Central memory CD8-positive, alpha-beta T cell (primary cell): ENCODE data around the gene MMD.
"Not testable (repeated sequence)": the region's sequence is repeated elsewhere in the genome, so short reads cannot be mapped to it uniquely, and the experiment has no call there.

Source experiments
- ATAC-seq: fragments of 150-1000 bp; cut with Tn5 transposase; replicated peaks from 2 replicates; pipeline ENCODE4 v1.10.0; 2022; ENCODE audit warnings: mild to moderate bottlenecking, moderate FRiP score, moderate number of reproducible peaks; ENCODE audit not compliant: poor library complexity, severe bottlenecking; ENCODE audit errors: extremely low read depth
- DNase-seq, 2 donors: peaks; one replicate each; pipeline ENCODE4 v3.0.0; 2021; ENCODE audit warnings: low spot score in 2 of 2
- H3K27ac Mint-ChIP-seq: one replicate; pipeline ENCODE4 v1.8.0; 2022; ENCODE audit warnings: low read depth, mild to moderate bottlenecking, moderate library complexity, mixed read lengths
- H3K27me3 Mint-ChIP-seq: one replicate; pipeline ENCODE4 v1.8.0; 2022; ENCODE audit warnings: mixed read lengths
- H3K36me3 Mint-ChIP-seq: one replicate; pipeline ENCODE4 v1.8.0; 2022; ENCODE audit warnings: mild to moderate bottlenecking, moderate library complexity, mixed read lengths; ENCODE audit not compliant: insufficient read depth
- H3K4me1 Mint-ChIP-seq: one replicate; pipeline ENCODE4 v1.8.0; 2022; ENCODE audit warnings: mixed read lengths
- H3K4me3 Mint-ChIP-seq: one replicate; pipeline ENCODE4 v1.8.0; 2022; ENCODE audit warnings: mild to moderate bottlenecking, moderate library complexity, mixed read lengths
- H3K9me3 Mint-ChIP-seq: one replicate; pipeline ENCODE4 v1.8.0; 2022; ENCODE audit warnings: mixed read lengths

MMD gene

DNA sequence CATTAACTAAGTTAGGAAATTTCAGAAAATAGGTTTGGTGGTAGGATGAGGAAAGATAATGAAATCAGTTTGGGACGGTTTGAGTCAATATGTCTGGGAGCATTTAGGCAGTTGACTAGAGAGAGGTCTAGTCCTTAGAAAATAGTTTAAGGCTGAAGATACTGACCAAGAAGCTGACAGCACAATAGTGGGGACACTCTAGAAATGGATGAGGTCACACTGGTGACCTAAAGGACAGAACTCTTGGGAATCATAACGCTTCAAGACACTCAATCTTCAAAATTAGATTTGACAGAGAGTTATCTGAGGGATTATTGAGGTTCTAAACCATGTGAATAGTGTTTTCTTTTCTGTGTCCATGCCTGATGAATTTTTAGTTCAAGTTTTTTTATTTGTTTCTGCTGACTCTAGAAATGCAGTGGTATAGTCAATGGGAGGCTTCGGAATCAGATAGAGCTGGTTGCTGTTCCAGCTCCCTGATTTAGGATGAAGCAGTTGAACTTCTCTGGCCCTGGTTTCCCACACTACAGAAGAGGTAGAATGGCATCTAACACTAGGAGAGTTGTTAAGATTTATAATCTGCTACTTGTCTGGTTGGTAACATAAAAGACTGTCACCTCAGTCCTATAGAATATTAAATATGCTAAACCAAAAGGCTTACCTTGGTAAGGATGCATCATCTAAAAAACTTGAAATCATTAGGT is 29.7 kb downstream of the MMD start:
- H3K4me1 Mint-ChIP-seq = no peaks in the 10 kb centered on the region
- H3K27ac Mint-ChIP-seq = no peak overlapping the region
- H3K4me3 Mint-ChIP-seq = no peak overlapping the region
- no peak for DNase-seq
- no peak for ATAC-seq
- no peaks in the 10 kb centered on the region for H3K9me3 Mint-ChIP-seq
- H3K36me3 Mint-ChIP-seq = peaks cover 14% of the 10 kb centered on the region
- no peaks in the 10 kb centered on the region for H3K27me3 Mint-ChIP-seq

DNA sequence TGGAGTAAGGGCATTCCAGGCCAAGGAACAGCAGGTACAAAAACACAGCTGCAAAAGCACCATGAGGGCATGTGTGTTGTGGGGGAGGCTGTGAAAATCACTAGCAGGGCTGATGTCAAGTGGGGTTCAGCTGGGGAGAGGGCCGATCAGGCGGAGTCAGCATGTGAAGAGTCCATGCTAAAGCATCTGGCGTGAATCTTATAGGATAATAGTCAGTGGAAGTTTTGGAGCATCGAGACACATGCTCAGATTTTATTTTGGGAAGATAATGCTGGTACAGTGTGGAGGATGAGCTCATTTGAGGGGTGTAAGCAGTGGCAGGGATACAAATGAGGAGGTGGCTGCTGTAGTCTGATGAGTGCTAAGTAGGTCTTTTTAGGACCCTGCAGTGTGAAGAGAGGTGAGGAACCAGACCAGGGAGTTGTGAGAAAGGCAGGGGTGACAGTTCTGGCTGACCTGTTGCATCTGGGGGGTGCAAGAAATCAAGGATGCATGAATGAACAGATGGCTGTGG is 30.3 kb downstream of the MMD start:
- ATAC-seq (no peak), DNase-seq (no peak)
- Mint-ChIP-seq H3K27me3 (no peaks in the 10 kb centered on the region), H3K27ac (no peak overlapping the region), H3K4me1 (no peaks in the 10 kb centered on the region), H3K9me3 (no peaks in the 10 kb centered on the region), H3K36me3 (peaks cover 14% of the 10 kb centered on the region), H3K4me3 (no peak overlapping the region)

DNA sequence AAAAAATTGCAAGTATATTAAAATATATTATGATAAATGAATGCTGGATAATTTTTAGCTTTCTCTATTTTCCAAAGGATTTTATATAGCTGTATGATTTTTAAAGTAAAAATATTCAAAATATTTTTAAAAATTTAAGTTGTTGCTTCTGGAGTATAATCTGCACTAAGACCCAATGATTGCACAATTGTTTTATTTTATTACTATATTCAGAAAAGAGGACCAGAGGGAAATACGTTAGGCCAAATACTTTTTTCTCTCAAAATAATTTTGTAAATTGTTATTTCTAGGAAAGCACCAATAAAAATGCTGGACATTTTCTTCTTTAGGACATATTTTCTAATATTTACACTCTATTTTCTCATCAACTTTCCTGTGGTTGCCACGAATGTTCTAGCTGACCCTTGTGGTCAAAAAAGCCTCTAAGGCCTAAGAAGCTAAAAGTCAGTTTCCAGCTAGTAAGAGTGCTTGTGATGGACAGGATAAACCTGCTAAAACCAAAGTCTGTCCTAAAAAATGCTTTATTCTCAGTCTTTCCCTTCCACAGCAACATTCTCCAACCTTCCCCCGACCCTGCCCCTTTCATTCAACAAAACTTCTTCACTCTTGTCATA is 31.2 kb downstream of the MMD start:
- H3K4me1 Mint-ChIP-seq = no peaks in the 10 kb centered on the region

DNA sequence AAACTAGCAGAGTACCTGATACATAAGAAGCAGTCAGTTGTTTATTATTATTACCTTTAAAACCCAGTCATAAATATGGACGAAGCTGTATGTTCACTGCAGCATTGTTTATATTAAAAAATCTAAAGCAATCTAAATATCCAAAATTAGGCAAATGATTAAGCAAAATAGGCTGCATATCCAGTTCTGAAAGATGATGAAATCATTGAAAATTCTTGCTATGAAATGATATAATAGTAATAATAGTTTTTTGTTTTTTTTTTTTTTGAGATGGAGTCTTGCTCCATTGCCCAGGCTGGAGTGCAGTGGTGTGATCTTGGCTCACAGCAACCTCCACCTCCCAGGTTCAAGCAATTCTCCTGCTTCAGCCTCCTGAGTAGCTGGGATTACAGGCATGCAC is 31.9 kb downstream of the MMD start:
- not testable (repeated sequence) for H3K27me3 Mint-ChIP-seq, H3K27ac Mint-ChIP-seq, H3K4me3 Mint-ChIP-seq, ATAC-seq, DNase-seq, H3K4me1 Mint-ChIP-seq, H3K9me3 Mint-ChIP-seq
- peaks cover 12% of the 10 kb centered on the region for H3K36me3 Mint-ChIP-seq

More for the DNA sequence above, 31.2 kb downstream of the MMD start:
- Mint-ChIP-seq H3K27me3 (no peaks in the 10 kb centered on the region), H3K9me3 (no peaks in the 10 kb centered on the region), H3K4me3 (no peak overlapping the region), H3K36me3 (peaks cover 14% of the 10 kb centered on the region), H3K27ac (no peak overlapping the region)
- DNase-seq (no peak), ATAC-seq (no peak)

DNA sequence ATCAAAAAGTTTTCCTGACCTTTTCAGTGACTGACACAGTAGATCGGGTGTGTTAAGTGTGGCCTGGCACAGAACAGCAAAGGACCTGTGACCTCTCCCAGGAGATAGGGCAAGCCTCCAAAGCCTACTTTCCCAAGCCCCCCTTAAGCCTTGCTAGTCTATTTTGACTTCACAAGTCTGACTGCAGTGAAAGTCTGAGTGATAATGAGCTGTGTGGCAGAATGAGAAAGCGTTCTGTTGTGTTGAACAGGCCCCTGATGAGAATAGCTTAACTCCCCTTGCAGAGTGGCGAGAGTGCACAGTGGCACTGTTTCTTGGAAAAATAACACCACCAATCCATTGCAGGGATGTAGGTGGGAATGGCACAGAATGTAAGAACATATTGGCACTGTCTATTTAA is 32.8 kb downstream of the MMD start:
- Mint-ChIP-seq H3K4me1 (no peaks in the 10 kb centered on the region), H3K36me3 (peaks cover 8% of the 10 kb centered on the region), H3K4me3 (no peak overlapping the region), H3K9me3 (no peaks in the 10 kb centered on the region), H3K27ac (no peak overlapping the region), H3K27me3 (no peaks in the 10 kb centered on the region)
- no peak for DNase-seq
- no peak for ATAC-seq

DNA sequence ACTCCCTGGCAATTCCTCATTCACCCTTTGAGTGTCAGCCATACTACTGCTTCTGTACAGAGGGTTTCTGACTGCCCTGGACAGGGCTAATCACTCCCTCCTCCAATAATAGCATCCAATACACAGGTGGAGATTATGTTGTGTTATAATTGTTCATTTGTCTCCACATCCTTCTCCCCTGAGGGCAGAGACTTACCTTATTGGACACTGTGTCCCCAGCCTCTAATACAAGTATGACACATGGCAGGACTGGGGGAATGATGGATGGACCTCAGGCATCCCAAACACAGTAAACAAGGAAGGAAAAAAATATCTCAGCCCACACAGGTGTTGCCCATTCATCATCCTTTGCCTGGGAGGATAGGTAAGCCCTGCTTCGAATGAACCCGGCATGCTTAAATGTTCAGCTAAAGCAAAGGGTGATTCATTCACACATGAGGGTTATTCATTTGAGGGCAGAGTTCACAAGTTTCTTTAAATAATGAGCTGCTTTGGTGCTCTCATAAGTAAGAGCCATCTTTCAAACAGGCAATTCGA is 34.8 kb downstream of the MMD start:
- Mint-ChIP-seq H3K4me1 (no peaks in the 10 kb centered on the region), H3K27me3 (peaks cover under 1% of the 10 kb centered on the region), H3K27ac (no peak overlapping the region), H3K4me3 (no peak overlapping the region), H3K36me3 (no peaks in the 10 kb centered on the region), H3K9me3 (no peaks in the 10 kb centered on the region)
- DNase-seq (no peak), ATAC-seq (no peak)

DNA sequence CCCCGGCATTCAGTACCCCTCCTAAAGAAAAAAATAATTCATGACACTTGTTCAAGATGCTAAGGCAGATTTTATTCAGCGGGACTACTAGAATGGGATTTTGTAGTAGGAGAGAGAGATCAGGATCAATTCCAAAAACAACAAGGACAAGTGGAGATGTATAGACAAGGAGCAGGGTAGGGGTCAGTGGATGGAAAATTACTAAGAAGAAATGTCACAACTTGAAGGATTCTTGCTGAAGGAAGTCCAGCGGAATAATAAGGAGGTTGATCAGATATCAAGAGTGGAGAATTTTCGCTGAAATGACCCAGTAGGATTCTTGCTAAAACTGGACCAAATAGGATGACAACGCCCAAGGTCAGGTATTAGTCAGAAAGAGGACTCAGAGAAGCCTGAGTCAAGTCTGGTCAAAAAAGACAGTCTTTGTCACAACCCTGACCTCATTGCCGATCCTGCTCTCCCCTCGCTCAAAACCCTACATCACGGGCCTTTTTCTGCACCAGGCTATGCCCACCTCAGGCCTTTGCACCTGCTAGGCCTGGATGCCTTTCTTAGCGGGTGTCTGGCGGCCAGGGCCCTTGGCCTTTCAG is 36.9 kb downstream of the MMD start:
- peaks cover 11% of the 10 kb centered on the region for H3K27me3 Mint-ChIP-seq
- H3K27ac Mint-ChIP-seq = no peak overlapping the region
- ATAC-seq (no peak), DNase-seq (no peak)
- no peak overlapping the region for H3K4me3 Mint-ChIP-seq
- H3K4me1 Mint-ChIP-seq = no peaks in the 10 kb centered on the region
- H3K36me3 Mint-ChIP-seq = no peaks in the 10 kb centered on the region
- no peaks in the 10 kb centered on the region for H3K9me3 Mint-ChIP-seq

DNA sequence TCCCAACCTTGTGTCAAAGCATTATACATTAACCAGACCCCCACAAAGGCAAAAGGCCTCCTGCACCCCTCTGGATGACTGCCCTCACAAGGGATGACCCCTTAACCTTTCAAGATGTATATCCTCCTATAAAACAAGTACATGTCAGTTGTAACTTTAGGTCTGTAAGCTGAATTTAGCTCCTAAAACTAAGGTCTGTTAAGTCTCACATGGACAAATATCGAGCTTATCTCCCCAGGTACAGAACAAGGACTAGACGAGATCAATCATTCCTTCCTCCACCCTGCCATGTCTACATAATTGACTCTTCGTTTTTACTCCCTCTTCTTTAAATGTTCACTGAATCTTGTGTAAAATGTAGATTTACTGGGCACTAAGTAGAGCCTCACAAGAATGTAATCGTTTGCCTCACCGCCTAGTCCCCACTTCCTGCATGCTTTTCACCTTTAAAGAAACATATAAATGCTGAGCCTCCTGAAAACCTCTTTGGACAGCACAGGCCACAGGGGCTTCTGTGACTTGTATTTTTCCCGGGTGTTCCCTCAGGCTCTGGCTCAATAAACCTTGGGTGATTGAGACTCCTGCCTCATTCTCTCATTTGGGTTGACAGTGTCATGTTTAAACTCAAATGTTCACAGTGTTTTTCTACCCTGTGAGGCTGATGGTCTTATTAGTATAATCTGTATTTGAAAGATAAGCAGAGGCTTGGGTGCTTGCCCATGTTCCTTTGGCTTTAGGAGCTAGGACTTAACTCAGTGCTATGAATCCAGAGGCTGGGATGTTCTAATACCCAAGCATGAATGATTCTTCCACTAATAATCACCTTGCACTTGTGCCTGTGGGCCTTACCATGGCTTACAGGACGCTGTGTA is 37.6 kb downstream of the MMD start:
- H3K4me3 Mint-ChIP-seq = no peak overlapping the region
- H3K27me3 Mint-ChIP-seq = peaks cover 11% of the 10 kb centered on the region
- H3K9me3 Mint-ChIP-seq = no peaks in the 10 kb centered on the region
- no peaks in the 10 kb centered on the region for H3K36me3 Mint-ChIP-seq
- no peaks in the 10 kb centered on the region for H3K4me1 Mint-ChIP-seq
- no peak for DNase-seq
- no peak overlapping the region for H3K27ac Mint-ChIP-seq
- no peak for ATAC-seq

DNA sequence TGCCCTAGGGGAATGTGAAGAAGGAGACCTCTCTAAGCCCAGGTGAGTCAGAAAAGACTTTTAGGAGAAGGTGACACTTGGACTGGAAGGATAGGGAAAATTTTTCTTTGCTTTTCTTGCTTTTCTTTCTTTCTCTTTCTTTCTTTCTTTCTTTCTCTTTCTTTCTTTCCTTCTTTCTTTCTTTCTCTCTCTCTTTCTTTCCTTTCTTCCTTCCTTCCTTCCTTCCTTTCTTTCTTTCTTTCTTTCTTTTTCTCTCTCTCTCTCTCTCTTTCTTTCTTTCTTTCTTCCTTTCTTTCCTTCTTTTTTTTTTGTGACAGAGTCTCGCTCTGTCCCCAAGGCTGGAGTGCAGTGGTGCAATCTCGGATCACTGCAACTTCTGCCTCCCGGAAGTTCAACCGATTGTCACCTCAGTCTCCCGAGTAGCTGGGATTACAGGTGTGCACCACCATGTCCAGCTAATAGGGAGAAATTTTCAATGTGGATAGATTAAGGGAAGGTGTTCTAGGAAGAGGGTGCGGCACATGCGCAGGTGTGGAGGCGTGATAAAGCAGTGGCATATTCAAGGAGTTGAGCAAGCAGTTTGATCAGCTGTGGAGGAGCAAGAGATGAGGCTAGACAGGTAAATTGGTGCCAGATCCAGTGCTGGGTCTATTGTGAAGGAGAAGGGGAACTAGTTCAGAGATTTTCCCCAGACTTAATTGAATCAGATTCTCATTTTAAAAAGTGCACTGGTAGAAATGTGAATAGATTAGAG is 40.4 kb downstream of the MMD start:
- no peak for ATAC-seq
- no peaks in the 10 kb centered on the region for H3K36me3 Mint-ChIP-seq
- H3K9me3 Mint-ChIP-seq = no peaks in the 10 kb centered on the region
- peak overlapping the region; percentile 9 for H3K27ac Mint-ChIP-seq
- H3K27me3 Mint-ChIP-seq = peaks cover 11% of the 10 kb centered on the region
- H3K4me3 Mint-ChIP-seq = no peak overlapping the region
- no peak for DNase-seq
- H3K4me1 Mint-ChIP-seq = no peaks in the 10 kb centered on the region

DNA sequence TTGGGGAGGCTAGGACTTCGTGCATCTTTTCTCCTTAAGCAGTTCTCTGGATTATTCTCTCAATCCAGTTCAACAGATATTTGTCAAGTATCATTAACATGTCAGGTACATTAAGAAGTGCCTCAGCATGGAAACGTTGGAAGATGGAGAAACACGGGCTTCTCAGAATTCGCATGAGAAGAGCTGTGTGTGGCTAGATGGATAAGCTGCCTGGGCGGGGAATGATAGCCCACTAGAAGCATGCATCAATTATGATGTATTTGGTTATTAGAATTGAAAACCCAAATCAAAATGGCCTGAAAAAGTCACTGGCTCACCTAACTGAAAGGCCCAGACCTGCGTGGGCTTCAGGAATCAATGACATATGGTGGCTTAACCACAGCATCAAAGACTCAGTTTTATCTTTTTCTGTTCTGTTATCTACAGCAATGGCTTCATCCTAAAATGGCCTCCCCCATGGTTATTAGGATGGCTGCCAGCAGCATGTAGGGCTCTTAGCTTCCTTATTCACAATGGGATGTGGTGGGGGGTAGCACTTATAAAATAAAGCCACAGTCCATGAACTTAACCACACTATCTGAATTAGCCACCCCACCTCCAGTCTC is 43.9 kb downstream of the MMD start:
- H3K27me3 Mint-ChIP-seq = peaks cover 21% of the 10 kb centered on the region
- no peaks in the 10 kb centered on the region for H3K4me1 Mint-ChIP-seq
- no peak overlapping the region for H3K4me3 Mint-ChIP-seq
- H3K36me3 Mint-ChIP-seq = peaks cover 1% of the 10 kb centered on the region
- no peak for ATAC-seq
- no peaks in the 10 kb centered on the region for H3K9me3 Mint-ChIP-seq
- H3K27ac Mint-ChIP-seq = no peak overlapping the region
- no peak for DNase-seq

DNA sequence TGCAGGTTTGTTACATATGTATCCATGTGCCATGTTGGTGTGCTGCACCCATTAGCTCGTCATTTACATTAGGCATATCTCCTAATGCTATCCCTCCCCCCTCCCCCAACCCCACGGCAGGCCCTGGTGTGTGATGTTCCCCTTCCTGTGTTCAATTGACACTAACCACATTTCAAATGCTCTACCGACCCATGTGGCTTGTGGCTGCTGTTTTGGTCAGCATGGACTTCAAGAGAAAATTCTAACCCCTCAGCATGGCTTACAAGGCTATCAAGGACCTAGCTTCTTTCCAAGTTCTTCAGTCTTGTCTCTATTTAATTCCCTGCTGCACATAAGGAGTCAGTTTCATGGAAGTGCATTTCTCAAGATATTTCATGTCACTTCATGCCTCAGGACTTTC is 52.9 kb downstream of the MMD start:
- H3K4me3 Mint-ChIP-seq = no peak overlapping the region

More for the DNA sequence above, 52.9 kb downstream of the MMD start:
- ATAC-seq = no peak
- Mint-ChIP-seq H3K36me3 (no peaks in the 10 kb centered on the region), H3K27ac (no peak overlapping the region), H3K9me3 (peaks cover 6% of the 10 kb centered on the region), H3K27me3 (peaks cover 11% of the 10 kb centered on the region), H3K4me1 (no peaks in the 10 kb centered on the region)
- no peak for DNase-seq
